ENCODE measurements around the gene FOCAD.

Gene FOCAD

DNA sequence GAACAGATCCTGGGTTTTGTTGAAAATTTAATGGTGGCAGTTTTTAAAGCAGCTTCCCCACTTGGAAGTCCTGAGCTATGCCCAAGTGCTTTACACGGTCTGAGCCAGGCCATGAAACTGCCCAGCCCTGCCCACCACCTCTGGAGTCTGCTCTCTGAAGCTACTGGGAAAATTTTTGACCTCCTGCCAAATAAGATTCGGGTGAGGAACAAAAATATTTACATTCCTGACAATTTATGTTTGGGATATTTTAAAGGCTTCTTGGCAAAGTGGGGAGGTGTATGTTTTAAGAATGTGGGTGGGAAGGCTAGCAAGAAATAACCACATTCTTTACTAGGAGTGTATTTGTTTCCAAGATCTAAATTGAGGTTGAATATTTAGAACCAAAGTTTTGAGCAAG lies 297.4 kb downstream of the FOCAD start:
- DNase-seq, result no peak

DNA sequence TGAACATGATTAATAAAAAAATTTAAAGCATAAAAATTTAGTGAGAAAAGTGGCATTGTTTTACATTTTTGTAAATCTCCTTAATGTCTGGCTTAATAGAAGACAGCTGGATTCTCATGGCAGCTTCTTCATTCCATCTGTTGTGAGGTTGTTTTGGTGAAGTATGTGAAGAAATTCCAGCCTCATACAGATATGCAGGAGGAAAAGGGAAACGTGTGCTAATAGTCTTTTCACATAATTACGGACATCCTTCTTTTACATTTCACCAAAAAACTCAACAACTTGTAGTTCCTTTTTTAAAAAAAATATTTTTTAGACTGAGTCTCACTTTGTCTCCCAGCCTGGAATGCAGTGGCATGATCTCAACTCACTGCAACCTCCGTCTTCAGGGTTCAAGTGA lies 300.4 kb downstream of the FOCAD start:
- no peak for DNase-seq

DNA sequence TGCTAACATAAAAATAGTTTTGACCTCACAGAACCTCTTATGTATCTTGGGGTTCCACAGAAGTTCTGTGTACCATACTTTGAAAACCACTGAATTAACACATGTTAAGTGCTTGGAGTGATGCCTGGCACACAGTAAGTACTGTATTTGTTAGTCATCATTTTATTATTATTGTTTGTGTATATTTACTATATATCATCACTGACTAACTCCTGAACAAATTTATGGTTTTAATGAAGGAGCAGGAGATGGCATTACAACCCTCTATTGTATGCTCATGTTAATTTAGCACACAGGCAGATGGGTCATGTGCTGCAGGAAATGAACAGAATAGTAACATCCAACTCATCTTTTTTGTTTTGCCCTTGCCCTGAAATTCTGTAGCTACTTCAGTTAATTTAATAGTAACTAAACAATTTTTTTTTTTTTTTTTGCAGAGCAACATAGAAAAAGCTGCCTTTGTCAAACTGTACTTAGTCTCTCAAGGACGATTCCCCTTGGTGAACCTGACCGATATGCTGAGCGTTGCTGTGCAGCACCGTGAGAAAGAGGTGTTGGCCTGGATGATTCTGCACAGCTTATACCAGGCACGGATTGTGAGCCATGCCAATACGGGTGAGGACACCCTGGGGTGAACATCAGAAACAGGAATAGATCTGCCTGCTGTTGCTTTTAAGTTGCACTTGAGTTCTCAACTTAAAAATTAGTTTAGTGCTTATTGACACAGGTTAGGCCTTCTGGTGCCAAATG lies 302.0 kb downstream of the FOCAD start:
- no peak for DNase-seq

DNA sequence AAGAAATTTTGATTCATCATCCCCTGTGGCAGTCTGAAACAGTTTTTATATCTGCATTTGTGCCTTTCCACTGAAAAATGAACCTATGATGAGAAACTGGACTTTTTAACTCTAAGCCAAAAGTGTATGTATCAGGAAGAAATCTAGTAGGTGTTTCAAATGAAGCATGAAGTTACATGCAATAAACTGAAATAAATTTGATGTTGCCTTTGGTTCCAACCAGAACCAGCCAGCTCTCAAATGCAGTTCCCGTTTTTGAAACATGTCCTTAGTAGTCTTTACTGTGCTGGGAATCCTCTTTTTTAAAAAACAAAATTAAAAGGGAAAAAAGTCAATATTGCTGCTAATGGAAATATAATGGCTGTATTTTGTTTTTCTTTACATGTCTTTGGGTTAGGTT lies 303.5 kb downstream of the FOCAD start:
- no peak for DNase-seq

DNA sequence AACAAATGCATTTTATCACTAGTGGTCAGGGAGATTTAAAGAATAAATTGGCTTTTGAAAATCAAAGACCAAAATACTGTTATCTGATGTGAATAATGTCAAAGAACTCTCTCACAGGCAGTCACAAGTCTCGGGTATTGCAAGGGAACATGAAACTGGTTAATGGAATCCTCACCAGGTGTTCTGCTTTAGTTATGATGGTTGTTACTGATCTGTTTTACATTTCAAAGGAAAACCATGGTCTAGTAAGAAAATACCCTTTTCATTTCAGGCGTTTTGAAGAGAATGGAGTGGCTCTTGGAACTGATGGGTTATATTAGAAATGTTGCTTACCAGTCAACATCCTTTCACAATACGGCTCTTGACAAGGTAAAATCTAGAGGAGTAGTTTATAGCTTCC lies 304.0 kb downstream of the FOCAD start:
- no peak for DNase-seq

DNA sequence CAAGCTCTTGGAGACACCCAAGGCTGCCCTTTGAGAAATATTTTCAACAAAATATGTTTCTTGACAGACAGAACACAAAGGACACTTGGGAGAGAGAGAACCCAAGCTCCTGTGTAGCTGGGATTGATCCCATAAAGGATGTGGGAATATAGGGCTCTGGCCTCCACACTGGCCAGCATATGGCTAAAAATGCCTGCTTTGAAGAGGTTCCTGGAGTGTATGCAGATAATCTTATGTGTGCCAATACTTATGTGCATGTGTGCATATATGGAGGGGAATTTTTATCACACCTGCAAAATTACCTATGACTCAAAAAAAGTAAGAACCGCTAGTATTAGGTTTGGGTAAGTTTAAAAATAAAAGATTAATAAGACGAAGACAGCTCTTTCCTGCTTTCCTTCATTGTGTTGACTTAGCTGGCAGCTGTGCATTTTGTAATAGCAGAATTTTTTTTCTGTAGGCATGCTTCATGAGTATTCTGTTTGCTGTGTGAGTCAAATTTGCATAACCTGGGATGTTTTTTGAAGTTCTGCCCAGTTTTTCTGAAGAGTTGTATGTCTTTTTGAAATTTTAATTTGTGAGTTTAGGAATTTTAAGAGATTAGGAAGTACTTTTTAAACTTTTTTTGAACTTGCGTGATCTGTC lies 304.7 kb downstream of the FOCAD start:
- no peak for DNase-seq

DNA sequence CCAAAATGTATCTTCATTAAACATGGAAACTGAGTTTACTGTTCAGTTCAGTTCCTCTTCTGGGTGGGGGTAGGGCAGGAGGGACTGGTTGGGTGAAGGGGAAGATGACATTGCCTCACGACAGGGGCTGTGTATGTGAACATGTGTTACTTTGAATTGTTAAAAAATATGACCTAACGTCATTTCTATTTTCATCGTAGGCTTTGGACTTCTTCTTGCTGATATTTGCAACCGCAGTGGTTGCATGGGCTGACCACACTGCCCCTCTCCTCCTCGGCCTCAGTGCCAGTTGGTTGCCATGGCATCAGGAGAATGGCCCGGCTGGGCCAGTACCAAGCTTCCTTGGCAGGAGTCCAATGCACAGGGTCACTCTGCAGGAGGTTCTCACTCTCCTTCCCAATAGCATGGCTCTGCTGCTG lies 305.9 kb downstream of the FOCAD start:
- no peak for DNase-seq

DNA sequence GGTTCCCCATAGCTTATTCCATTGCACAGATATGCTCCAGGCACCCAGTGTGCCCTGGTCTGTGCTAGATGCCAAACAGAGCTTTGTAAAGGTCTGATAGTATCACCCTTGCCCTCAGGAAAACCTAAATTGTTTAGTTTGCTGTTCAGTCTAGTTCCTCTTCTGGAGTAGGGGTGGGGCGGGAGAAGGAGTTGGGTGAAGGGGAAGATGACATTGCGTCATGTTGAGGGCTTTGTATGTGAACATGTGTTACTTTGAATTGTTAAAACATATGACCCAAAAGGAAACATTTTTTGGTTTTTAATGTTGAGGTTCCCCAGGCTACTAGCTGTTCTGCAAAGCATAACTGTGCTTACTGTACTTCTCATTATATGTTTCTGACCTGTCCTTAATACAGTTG lies 306.8 kb downstream of the FOCAD start:
- DNase-seq, result no peak

DNA sequence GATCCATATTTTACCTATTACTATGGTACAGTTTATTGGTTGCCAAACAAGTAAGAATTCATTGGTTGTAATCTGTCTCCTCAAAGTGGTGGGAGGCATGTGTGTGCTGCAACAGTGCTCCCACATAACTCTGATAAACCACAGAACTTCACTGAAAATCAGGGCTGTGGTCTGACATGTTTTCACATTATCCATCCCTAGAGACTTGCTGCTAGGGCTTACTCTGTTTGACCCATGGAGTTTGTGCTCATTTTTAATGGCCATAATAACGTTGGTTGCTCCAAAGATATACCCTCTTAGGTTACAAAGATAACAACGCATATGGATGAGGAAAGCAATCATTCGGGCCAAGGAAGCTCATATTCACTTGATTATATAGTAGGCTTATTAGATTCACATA lies 310.4 kb downstream of the FOCAD start:
- DNase-seq, result no peak

DNA sequence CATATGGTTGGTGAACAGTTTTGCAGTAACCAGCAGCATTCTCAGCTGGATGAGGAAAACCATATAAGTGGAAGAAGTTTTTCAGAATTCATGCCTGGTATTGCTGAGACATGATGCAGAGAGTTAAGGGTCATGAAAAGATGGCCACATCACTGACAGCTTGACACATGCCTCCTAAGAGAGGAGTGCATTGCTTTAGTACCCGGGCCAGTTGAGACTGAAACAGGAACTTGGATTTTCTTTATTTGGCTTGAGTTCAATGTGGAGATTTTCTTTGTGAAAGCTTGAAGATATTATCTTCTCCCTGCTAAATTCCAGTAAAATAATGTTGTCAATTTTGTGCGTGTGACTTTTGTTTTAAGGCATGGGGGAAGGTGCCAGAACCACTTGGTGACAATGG lies 311.6 kb downstream of the FOCAD start:
- DNase-seq, result no peak

DNA sequence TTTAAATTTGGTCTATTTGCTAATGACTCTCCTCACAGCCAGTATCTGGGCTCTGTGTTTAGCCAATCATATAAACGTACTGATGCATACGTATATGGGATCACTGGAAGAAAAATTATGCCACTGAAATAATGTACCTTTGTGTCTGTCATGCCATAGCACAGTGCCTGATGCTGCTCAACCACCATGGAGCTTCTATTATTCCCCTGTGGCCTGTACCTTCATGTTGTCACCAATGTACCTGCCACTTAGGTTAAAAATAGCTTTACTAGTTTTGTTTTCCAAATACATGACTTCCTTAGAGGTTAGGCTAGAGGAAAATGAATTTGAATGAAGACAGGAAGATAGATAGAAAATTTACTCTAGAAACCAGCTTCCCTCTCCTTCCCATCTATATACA lies 312.8 kb downstream of the FOCAD start:
- DNase-seq, result no peak

DNA sequence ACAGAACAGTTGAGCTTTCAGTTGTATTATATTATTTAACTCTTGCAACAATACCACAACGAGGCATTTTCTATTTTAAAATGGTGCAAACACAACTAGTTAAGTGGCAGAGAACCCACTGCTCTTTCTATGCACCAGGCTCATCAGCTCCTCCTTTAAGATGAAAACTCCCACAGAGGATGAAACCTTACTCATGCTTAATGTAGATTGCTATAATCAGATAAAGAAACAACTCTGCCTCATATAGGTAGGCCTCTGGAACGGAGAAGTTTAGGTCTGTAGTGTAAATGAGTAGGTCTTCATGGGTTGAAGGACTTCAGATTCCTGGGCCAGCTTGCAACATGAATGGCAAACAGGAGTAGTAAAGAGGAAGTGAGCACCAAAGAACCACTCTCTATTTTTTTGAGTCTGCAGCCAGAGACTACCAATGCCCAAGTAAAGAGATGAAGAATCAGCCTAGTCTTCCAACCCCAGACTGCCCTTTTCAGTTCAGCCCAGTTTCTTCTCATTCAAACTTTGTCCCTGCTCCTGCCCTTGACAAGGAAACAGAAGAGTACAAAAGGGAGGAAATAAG lies 313.5 kb downstream of the FOCAD start:
- no peak for DNase-seq

DNA sequence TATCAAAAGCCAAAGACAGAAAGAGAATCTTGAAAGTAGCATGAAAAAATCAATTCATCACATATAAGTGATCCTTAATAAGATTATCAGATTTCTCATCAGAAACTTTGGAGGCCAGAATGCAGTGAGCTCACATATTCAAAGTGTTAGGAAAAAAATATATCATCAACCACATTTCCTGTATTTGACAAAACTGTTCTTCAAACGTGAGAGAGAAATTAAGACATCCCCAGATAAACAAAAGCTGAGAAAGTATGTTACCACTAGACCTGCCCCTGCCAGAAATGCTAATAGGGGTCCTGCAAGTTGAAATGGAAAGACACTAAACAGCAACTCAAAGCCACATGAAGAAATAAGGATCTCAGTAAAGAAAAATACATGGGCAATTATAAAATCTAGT lies 317.5 kb downstream of the FOCAD start:
- DNase-seq, result no peak

DNA sequence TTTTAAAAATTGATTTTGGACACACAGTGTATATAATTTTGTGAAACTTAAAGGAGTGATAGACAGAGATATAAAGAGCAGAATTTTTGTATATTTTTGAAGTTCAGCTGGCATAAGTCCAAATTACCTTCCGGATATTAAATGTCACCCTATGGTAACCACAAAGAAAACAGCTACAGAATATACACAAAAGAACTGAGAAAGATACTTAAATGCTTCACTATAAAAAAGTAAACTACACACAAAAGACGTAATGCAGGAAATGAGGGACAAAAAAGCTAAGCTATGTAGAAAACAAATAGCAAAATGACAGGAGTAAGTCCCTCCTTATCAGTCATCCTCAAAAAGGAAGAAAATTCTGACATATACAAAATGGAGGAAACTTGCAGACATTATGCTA lies 318.0 kb downstream of the FOCAD start:
- no peak for DNase-seq

DNA sequence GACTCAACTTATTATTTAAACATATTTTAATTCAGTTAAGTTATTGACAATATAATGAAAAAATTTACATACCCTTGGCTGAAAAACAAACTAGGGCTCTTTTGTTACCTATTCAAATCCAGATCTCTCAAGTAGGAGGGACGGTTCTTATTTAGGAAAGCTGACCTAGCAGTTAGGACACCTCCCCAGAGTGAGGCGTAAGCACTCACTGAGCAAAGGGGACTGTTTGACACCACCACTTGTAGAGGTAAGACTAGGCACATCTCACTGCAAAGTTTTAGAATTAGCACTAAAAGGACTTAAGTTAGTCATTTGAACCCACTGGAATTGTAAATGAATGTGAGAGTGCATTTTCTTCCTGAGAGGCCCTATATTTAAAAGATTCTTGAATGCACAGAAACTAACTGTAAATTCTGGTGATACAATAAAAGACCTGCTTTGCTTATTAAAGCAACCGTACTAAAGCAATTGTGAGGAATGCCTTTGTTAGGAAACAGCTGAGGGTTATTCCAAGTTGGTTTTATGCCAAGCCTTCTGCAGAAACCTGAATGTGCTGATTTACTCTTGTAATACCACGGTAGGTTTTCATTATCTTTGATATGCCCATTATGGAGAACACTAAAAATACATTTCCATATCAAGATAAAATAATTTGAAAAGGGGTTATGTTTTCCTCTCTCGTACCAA lies 331.2 kb downstream of the FOCAD start:
- DNase-seq, result no peak

DNA sequence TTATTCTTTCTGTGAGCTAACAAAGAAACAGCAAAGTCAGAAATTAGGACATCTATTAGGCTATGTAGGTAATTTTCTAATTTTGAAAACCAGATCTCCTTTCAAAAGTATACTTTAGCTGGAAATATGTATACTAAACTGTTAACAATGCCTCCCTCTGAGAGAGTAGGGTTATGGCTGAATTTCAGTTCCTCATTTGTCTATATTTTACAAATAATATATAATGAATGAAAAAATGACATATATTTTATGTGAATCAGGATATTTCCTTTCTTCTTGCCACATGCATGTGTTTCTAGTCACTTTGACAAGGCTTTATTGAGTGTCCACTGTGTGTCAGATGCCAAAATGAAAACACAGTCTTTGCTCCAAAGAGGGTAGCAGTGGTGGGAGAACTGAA lies 331.9 kb downstream of the FOCAD start:
- no peak for DNase-seq

DNA sequence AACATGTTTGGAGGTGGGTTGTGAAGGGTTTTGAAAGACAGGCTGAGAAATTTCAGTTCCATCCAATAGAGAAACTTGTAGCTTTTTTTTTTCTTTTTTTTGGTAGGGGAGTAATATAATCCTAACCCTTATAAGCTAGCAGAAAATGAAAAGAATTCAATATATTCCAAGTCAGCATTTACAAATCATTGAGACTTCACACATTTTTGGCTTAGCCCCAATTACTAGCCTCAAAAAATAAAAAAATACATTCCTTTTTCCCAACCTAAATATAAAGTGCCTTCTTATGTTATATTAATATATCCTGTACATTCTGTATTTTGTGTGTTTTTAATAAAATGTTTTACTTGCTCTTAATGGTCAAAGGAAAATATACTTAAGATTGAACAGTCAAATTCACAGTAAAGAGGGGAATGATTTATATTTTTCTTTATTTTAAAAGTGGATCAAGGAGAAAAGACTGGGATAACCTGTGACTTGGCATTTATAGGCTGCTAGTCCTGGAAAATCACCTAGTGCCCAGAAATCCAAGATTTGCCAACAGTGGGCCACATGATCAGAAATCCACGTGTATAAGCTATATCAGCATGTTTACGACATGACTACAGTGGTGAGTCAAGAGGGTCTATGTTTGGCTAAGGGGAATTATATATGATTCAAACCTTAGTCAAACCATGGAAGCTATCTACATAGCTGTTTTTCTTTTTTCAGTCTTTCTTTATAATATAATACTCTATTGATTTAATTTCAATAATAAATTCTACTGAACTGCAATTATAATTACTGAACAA lies 332.8 kb downstream of the FOCAD start:
- no peak for DNase-seq

DNA sequence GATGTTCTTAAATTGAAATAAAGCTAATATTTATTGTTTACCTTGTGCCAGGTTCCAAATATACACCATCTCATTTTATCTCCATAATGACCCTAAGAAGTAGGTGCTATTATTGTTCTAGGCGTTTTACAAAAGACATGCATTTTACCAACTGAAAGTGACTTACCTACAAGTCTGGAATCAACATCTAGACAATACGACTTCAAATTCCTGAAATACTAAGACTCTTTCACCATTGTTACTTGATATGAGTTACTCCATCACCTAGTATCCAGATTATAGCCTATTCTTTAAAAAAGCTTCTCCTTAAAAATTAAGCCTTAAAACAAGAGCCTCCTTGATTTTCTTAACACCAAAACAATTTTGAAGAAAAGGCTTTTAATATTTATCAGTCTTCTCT lies 334.1 kb downstream of the FOCAD start:
- no peak for DNase-seq

DNA sequence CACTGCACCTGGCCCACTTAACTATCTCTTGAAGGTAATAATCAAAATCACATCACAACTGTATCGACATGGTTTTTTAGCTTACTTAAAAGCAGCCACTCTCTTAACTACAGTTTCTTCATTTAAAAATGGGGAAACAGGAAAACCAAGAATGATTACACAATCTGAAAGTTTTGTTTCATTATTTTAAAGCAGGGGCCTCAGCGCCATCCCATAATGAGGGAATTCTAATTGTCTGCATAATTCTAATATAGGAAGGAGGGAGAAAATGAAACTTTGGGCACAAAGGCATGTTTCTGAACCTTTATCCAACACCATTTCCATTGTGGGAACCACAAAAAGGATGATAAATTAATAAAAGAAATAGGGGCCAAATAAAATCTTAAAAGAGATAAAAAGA lies 339.8 kb downstream of the FOCAD start:
- DNase-seq, result no peak

DNA sequence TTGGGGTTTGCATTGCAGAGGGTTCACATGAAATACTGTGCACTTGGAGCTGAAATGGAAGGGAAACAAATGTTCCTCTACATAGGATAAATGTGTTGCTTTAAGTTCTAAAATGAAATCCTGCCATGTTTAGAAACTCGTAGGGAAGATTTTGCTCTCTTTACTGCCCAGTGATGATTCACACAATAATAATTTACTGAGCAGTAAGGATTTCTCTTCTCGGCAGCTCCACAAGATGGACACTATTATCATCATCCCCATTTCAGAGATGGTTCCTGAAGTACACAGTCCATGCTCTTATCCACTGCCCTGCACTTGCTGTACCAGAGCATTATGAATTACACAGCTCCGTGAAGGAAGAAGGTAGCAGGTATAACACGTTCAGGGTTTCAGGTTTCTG lies 343.2 kb downstream of the FOCAD start:
- no peak for DNase-seq

DNA sequence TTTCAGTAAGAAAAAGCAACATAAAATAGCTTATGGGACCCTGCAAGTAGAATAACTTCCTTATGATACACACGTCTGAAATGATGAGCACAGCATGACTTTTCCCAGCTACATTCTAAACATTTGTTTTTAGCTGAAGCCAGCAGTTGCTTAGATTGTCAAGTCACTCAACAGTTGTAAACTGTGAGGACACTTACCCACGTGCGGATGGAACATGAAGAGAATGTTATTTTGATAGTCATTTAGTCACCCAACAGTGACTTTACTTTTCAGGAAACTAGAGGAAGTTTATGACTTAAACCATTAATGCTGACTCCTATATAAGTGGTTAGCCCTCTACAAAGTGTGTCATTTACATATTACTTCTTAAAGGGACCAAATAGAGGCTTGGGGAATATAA lies 344.4 kb downstream of the FOCAD start:
- no peak for DNase-seq

DNA sequence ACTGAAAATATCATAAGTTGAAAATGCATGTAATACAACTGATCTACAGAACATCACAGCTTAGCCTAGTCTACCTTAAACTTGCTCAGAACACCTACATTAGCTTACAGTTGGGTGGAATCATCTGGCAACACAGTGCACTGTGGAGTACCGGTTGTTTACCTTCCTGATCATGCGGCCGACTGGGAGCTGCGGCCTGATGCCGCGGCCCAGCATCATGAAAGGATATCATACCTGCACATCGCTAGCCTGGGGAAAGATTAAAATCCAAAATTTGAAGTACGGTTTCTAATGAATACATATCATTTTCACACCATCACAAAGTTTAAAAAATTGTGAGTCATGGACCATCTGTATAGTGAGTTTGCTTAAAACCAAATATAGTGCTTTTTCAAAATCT lies 345.6 kb downstream of the FOCAD start:
- DNase-seq, result no peak

DNA sequence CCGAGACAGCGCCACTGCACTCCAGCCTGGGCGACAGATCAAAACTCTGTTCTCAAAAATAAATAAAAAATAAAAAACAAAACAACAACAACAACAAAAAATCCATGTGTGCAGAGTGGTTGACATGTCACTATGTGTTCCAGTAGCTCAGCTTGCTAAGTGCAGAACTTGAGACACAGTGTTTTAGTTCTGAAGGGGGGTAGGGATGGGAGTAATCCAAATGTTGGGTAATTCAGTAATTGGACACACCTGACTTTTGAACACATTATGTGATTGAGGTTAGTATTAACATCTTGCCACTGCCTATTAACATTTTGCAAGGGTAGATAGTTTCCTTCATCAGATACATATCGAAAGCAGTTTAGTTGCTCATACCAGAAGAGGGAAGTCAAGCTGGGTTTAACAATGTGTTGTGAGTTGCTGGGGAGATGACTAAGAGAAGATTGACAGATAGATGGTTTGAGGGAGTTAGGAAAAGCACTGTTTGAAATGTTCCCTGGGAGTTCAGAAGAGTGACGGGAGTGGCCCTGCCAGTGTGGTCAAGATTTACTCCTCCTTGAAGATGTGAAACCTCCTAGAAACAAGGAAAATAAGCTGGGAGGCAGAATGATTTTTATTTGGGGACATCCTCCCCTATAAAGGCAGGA lies 346.5 kb downstream of the FOCAD start:
- DNase-seq, result no peak
